Measurements from ENCODE around the gene WDR70.
"Not testable (repeated sequence)": the region's sequence is repeated elsewhere in the genome, so short reads cannot be mapped to it uniquely, and the experiment has no call there.

WDR70 gene

DNA sequence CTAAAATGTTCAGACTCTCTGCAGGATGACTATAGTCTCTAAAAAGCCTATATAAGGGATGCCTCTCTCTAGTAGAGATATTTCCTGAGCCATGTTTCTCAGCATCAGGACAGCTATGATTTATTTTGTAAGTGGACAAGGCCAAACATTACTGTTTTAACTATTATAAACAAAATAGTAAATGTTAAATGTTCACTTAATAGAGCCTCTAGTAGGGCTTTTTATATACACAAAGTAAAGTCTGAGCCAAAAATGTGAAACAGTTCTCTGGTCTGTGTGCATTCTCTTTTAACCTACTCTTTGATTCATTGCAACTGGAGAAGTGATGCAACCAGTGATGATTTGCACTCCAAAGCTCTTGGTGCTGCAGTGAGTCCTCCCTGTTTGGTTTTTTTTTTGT is 240.2 kb downstream of the WDR70 start:
- TF ChIP-seq, protein P1, sequence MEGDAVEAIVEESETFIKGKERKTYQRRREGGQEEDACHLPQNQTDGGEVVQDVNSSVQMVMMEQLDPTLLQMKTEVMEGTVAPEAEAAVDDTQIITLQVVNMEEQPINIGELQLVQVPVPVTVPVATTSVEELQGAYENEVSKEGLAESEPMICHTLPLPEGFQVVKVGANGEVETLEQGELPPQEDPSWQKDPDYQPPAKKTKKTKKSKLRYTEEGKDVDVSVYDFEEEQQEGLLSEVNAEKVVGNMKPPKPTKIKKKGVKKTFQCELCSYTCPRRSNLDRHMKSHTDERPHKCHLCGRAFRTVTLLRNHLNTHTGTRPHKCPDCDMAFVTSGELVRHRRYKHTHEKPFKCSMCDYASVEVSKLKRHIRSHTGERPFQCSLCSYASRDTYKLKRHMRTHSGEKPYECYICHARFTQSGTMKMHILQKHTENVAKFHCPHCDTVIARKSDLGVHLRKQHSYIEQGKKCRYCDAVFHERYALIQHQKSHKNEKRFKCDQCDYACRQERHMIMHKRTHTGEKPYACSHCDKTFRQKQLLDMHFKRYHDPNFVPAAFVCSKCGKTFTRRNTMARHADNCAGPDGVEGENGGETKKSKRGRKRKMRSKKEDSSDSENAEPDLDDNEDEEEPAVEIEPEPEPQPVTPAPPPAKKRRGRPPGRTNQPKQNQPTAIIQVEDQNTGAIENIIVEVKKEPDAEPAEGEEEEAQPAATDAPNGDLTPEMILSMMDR (IDR thresholded peaks at IDR 0.05; ENCODE audit: low read depth, low read length), result no peak
- H3K4me3 ChIP-seq (replicated peaks in 1 of 2; ENCODE audit: low read depth in 2 of 2, low read length in 2 of 2), result no peak overlapping the region
- DNase-seq (ENCODE audit: low read depth in 2 of 2), result peak; percentile 56 to 82

DNA sequence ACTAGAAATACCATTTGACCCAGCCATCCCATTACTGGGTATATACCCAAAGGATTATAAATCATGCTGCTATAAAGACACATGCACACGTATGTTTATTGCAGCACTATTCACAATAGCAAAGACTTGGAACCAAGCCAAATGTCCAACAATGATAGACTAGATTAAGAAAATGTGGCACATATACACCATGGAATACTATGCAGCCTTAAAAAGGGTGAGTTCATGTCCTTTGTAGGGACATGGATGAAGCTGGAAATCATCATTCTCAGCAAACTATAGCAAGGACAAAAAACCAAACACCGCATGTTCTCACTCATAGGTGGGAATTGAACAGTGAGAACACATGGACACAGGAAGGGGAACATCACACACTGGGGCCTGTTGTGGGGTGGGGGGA is 243.2 kb downstream of the WDR70 start:
- DNase-seq (ENCODE audit: low read depth in 2 of 2); H3K4me3 ChIP-seq (replicated peaks in 1 of 2; ENCODE audit: low read depth in 2 of 2, low read length in 2 of 2): not testable (repeated sequence)

DNA sequence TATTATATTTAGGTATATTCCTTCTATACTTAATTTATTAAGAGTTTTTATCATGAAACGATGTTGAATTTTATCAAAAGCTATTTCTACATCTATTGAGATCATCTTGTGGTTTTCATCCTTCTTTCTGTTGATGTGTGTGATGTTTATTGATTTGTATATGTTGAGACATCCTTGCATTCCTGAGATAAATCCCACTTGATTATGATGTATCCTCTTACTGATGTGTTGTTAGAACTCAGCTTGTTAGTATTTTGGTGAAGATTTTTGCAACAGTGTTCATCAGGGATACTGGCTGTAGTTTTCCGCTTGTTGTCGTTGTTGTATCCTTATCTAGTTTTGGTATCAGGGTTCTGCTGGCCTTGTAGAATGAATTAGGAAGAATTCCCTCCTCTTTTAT is 247.1 kb downstream of the WDR70 start:
- no peak overlapping the region for H3K4me3 ChIP-seq (replicated peaks in 1 of 2; ENCODE audit: low read depth in 2 of 2, low read length in 2 of 2)
- TF ChIP-seq, protein P1 (IDR thresholded peaks at IDR 0.05; ENCODE audit: low read depth, low read length), result no peak
- DNase-seq (ENCODE audit: low read depth in 2 of 2), result no peak

DNA sequence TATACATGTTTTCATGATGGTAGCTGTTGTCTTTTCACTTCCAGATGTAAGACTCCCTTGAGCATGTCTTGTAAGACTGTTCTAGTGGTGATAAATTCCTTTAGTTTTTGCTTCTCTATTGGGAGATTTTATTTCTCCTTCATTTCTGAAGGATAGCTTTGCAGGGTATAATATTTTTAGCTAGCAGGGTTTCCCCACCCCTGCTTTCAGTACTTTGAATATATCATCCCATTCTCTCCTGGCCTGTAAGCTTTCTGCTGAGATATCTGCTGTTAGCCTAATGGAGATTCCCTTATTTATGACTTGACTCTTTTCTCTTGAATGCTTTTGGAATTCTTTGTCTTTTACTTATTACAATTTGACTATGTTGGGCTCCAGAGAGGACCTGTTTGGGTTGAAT is 249.8 kb downstream of the WDR70 start:
- DNase-seq (ENCODE audit: low read depth in 2 of 2), result no peak
- TF ChIP-seq, protein P1 (IDR thresholded peaks at IDR 0.05; ENCODE audit: low read depth, low read length), result no peak
- H3K4me3 ChIP-seq (replicated peaks in 1 of 2; ENCODE audit: low read depth in 2 of 2, low read length in 2 of 2), result no peak overlapping the region

DNA sequence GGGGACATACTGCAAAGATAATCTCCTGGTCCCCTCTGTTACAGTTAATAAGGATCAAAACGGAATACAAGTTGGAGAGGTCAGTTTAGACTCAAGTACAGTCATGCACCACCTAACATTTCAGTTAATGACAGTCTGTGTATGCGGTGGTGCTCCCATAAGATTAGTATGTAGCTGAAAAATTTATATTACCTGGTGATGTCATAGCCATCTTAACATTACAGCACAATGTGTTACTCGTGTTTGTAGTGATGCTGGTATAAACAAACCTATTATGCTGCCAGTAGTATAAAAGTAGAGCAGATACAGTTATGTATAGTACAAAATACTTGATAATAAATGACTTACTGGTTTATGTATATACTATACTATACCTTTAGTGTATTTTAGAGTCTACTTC is 252.8 kb downstream of the WDR70 start:
- TF ChIP-seq, protein P1 (IDR thresholded peaks at IDR 0.05; ENCODE audit: low read depth, low read length), result no peak
- H3K4me3 ChIP-seq (replicated peaks in 1 of 2; ENCODE audit: low read depth in 2 of 2, low read length in 2 of 2), result no peak overlapping the region
- no peak for DNase-seq (ENCODE audit: low read depth in 2 of 2)

DNA sequence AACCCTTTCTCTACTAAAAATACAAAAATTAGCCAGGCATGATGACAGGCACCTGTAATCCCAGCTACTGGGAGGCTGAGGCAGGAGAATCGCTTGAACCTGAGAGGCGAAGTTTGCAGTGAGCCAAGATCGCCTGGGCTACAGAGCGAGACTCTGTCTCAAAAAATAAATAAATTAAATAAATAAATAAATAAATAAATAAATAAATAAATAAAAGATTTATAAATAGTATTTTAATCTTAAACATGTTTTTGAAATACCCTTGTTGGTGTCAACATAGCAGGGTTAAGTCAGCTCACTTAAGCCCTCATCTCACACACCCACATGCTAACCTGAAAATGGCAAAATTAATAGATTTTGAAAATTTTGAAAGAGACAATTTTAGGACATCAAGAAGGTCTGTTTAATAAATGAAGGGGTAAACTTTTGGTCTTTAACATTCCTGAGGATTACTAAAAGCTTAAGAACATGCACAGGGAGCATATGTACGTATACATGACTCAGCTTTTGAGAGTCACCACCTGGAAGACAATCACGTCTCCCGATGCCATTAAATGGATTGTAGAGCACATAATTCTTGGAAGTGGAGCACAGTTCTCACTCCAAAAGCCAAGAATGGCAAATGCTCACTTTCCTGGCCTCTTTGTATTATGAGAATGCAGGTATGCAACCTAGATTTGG is 258.2 kb downstream of the WDR70 start:
- TF ChIP-seq, protein P1 (IDR thresholded peaks at IDR 0.05; ENCODE audit: low read depth, low read length), result no peak
- DNase-seq (ENCODE audit: low read depth in 2 of 2), result peak in 1 of 2 donors; percentile 83
- H3K4me3 ChIP-seq (replicated peaks in 1 of 2; ENCODE audit: low read depth in 2 of 2, low read length in 2 of 2), result no peak overlapping the region

DNA sequence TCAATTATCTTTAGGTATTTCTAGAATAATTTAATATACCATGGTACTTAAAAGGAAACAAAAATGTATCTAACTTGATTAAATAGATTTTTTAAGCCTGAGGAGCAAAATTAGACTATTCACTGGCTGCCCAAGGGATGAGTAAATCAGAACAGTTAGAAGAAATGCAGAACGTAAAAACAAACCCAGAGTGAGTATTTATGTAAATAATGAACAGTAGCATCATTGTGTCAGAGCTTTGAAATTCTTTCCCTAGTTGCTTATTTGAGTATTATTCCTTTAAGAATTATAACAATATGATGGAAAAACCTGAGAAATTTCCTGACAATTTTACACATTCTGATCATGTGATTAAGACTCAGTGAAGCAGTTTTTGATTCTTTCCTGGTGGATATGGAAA is 259.8 kb downstream of the WDR70 start:
- H3K4me3 ChIP-seq (replicated peaks in 1 of 2; ENCODE audit: low read depth in 2 of 2, low read length in 2 of 2), result no peak overlapping the region
- TF ChIP-seq, protein P1 (IDR thresholded peaks at IDR 0.05; ENCODE audit: low read depth, low read length), result no peak
- DNase-seq (ENCODE audit: low read depth in 2 of 2), result peak in 1 of 2 donors; percentile 65
